ENCODE measurements around the gene CSF1.

DNA sequence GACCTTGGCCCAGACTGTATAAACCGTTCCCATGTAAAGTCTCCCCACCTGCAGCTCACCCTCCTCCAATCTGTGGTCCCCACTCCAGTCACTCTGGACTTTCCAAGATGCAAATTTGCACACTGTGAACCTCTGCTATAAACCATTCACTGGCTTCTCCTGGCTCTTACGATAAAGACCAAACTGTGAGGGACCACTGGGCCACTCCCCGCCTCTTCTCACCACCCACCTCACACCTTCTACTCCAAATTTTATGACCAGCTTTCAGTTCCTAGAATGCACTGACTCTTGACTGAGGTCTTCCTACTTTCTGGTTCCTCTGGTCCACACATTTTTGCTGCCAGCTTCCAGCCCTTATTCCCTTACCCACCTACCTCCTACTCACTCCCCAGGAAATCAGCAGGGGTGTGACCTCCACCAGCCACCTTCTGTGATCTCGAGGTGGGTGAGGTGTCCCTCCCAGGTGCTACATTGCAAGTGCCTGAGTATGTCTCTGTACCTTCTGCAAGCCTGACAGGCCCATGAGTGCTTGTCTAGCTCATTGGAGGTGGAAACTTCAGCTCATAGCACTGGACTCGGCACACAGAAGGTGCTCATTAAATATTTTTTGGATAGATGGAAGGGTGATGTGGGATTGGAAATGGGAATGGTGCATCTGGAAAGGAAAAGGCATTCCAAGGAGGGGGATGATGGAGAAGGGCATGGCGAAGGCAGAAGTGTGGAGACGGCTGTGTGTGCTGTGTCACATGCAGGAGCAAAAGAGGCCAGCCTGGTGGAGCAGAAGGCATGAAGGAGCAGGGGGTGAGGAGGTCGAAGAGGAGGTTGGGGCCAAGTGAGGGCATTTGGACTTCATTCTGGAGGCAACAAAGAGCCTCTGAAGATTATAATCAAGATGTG is 15.6 kb upstream of the CSF1 start:
- TF ChIP-seq POLR2A (IDR thresholded peaks at IDR 0.05; ENCODE audit: low read length): no peak
- TF ChIP-seq GATA1 (IDR thresholded peaks at IDR 0.05; ENCODE audit: low read depth, low read length): no peak

All from erythroblast (primary cell).